Measurements from ENCODE around the gene VAX1.
"Not testable (repeated sequence)": the region's sequence is repeated elsewhere in the genome, so short reads cannot be mapped to it uniquely, and the experiment has no call there.

Gene VAX1

DNA sequence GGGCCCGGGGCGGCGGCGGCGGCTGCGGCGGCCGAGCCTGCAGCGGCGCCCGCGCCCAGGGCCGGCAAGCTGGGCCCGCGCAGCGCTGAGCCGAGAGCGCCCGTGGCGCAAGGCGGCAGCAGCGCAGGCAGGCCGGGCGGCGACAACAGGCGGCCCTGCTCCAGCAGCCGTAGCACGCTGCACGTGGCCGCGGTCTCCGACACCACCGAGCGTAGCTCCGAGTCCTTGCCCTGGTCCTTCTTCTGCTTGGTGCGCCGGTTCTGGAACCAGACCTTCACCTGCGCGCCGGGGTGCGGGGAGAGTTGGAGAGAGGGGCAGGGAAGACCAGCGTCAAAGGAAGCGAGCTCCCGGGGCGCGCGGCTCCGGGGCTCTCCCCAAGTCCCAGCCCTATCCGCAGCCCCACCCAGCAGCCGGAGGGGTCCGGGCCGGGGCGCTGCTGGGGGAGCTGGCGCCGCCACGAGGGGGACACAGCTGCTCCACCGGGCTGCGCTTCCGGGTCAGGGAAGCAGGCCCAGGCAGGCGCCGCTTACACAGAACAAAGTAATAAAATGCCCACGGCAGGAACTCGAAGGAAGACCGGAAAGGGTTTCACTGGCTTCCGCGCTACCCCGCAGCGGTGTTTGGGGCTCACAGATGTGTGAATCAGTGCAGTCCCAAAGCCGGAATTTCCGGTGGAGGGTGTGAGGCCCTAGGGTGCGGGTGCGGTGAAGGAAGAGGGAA is 3.6 kb downstream of the VAX1 start:
- no peak for DNase-seq

DNA sequence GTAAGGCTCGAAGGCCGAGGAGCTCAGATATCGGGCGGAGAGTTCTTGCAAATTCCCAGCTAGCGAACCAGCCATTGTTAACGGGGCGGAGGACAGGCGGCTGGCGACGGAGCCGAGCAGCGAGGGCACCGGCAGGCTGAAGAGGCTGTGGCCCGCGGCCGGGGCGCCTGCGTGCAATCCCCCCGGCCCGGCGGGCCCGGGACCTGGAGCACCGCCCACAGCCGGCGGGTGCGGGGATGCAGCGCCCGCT is 4.1 kb downstream of the VAX1 start:
- no peak for DNase-seq

DNA sequence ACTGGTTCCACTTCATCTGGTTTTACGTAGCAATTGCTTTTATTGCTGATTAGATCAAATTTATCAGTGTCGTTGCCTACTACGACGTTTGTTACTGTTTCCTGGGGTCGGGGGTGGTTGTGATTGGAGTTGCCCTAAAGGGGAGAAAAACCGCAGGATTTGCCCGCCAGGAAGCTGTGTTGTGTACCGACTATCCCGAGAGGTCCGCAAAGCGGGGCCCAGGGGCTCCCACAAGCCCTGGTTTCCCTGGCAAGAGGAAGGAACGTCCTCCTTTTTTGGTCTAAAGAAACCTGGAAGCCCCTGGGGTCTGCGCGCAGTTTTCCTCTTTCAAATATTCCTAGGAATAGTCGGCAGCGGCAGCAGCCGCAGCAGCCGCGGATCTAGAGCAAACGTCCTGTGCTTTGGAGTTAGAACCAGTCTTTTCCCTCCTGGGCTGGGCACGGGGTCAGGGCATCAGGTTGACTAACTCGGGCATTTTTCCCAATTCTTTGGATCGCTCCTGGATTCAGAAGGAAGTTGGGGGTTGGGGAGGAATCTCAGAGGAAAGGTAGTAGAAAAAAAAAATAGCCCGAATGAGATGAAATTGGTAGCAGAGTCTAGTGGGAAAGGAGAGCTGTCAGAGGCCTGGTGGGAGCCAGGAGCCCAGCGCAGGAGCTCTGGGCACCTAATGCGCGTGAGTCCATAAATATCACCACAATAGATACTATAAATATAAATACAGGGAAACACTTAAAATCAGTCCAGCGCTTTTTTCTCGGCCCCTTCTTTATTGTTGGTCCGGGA is 4.6 kb downstream of the VAX1 start:
- no peak for DNase-seq

DNA sequence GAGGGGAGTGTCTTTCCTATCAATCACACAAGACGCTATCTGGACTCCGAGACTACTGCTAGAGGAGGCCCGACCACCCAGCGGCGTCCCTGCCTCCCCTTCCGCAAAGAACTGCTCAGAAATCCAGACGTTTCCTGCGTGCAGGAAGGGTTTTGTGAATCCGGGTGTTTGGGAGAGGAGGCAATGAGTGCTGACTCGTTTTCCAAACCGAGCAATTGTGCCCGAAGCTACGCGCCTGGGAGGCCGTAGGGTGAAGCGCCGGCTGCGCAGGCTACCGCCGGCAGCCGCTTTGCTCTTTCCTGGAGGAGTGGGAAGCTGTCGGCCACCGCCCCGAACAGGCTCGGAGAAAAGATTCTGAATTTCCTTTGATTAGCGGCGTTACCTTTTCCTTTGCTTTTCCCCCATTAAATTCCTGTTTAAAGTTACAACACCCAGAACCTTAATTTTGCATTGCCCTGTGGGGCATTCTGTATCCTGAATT is 5.3 kb downstream of the VAX1 start:
- no peak for DNase-seq

DNA sequence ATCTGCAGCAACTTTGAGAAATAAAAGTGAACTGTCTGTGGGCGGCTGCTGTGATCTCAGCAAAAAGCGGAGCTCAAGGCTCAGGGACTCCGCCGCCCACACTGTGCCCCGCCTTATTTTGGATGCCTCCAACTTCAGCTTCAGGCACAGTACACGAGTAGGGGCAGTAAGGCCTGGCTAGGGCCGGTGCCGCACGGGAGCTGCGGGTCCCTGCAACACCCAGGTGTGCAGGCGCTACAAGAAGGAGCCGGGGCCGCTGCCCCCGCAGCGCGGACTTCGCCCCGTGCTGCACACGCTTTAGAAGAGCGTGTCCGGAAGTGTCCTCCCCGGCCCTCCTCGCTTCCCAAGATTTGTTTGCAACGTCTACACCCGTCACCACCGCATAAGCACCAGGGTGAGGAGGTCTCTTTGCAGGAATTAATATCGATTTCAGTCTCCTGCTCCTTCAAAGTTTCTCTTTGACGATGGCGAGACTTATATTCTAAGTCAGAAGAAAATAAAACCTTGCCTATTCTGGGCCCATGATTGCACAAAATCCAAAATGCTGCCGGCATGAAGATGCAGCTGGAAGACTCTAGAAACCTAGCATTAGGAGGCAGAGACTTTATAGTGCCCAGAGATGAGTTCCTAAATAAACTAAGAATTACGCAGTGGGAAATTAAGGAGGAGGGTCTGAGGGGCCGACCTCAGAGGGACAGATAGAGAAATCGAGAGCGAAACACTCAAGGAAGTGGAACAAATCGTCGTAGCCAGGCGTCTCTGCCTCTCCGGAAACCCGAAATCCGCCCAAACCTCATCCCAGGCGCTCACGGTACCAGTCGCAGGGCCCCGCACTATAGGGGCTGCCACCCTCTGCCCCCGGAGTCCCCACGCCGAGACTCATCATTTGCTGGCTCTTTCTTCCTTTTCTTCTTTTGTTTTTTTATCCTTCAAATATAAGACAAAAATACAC is 6.4 kb downstream of the VAX1 start:
- no peak for DNase-seq

DNA sequence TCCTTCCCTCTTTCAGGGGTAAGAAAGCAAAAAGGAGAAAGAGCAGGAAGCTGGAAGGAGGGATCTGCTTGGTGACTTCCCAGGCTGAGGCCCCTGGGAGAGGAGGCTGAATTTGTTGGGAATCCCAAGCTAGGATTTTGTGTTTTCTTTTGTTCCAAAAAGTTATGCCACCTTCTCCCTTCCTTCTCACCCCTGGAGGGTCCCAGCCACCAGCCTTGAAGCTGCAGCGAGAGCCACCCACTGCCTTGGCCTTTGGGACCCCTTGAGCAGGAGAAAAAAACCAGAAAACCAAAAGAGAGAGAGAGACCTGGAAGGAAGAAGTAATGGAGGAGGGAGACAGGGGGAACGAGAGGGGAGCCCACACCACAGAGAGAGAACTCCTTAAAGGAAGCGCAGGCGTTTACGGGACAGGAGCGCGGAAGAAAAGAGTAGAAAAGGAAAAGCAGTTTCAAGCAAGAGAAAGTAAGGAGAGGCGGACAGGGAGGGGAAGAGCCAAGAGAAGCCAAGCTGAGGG is 7.2 kb downstream of the VAX1 start:
- no peak for DNase-seq

DNA sequence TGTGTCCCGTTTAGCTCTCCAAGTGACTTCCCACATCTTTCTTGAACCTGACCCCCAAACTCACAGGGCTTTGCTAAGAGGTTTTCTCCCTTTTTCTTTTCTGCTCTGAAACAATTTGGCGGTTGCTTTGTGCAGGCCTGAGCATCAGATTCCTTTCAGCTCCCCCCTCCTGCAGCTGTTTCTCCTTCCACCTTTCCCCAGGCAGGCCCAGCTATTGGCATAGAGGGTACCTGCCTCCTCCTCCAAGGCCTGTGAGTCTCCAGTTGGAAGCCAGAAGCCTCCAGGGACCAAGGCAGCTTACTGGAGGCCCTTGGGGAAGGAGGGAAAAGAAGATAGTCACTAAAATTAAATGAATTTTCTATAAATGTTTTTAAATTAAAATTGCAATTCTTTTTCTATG is 7.7 kb downstream of the VAX1 start:
- DNase-seq = no peak

DNA sequence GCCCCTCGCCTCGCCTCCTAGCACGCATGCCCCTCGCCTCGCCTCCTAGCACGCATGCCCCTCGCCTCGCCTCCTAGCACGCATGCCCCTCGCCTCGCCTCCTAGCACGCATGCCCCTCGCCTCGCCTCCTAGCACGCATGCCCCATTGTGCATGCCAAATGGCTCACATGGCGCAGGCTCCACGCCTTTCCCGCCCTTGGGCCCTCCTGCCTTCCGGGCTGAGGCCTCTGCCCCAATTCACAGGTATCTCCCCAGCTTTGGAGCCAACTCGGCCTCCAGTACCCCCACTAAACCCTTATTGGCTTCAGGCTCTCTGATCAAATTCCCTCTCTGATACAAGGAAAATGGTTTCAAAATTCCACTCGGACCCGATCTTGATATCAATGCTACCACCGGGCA is 11.4 kb downstream of the VAX1 start:
- not testable (repeated sequence) for DNase-seq

DNA sequence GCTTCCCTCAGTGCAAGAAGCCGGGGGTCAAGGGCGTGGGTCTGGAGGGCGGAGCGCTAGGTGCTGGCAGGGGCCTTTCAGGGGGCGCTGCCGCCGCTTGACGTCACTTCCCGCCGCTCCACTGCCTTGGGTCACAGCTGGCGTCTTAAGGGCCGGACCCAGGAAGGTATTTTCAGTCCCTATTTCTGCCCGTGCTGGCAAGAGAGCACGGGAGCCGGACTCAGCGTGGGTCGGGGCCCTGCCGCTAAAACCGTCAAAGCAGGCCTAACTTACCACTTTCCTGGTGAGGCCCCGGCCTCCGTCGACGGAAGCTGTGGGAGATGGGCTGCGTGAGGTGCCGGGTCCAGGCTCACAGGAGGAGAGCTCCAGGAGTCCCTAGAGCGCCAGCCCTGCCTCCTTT is 12.0 kb downstream of the VAX1 start:
- no peak for DNase-seq

DNA sequence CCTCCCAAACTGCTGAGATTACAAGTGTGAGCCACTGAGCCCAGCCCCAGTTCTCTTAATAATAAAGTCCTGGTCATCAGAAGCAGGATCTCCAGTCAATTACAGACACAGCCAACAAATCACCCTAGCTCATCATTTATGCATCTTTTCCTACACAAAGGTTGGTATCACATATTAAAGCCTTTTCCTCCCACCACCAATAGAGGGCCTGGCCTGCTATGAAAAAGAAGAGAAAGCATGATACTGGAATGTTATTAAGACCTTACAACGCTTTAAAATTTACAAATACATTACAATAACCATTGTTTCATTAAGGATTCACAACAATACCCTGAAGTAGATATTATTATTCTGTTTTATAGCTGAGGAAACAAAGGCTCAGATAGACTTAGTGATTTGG is 25.9 kb downstream of the VAX1 start:
- DNase-seq = no peak

DNA sequence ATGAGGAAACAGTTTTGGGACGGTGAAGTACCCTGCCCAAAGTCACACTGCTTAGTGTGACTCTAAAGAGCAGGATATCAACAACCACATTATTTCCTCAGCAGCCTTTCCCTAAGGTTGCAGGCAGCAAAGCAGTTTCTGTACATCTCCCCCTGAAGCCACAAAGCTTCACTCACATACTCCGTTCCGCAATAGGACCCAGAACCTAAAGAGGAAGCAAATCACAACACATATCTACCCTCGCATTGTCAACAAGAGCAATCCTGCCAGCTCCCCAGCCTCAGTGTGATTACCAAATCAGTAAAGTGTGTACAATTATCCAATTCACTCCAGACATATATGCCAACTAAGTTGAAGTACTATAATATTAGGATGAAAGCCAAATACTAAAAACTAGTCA is 30.8 kb downstream of the VAX1 start:
- no peak for DNase-seq

DNA sequence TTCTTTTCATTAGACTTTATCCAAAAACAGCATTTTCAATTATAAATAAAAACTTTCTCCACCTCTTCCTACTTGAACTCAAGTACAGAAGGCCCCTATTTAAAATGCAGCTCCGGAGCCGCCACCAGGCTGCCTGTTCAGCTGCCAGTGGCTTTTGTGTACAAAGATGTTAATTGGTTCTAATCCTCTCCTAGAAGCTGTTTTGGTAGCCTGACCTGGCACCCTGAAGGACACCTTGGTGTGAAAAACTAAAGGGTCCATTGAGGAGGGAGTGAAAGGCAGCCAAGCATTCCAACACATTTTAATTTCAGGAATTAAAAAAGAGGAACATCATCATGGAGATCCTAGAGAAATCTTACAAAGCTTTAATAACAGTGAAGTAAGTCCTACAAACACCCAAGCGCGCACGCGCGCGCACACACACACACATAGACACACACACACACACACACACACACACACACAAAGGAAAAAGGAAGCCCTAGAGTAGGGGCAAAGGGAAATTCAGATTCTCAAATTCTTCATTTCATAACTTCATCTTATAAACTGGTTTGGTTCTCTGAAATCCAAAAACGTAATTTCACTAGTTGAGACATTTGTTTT is 41.4 kb downstream of the VAX1 start:
- DNase-seq = no peak

DNA sequence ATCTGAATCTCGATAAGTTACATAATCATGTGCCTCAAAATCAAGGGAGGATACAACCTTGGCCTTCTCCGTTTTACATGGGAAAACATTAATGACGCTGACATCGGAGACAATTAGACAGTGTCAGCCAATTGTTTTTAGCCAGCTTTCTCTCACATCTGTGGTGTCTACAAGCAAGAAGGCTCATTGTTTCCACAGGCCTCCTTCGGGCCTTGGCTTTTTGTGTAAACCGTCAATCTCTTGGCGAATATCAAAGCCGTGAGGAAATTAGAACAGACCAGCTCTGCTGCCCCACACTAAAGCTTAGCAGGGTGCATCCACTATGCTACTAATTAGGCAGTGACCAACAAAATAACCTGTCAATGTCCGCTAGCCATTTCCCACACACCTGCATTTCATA is 43.2 kb downstream of the VAX1 start:
- no peak for DNase-seq

DNA sequence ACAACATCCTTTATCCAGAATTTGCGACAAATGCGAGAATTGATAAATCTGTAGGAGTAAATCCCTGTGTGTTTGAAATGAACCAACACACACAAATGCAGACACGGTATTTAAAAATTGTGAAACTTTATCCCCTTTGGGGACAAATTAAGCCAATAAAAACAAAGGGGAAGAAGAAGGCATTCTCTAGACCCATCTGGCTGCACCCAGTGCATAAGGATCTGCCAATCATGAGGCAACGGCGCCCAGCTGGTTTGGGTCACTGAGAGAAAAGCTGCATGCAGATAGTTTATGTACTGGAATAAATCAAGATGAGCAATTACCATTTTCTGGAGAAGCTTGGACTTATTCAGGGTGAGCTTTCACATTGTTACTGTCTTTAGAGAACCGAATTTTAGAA is 45.7 kb downstream of the VAX1 start:
- no peak for DNase-seq

DNA sequence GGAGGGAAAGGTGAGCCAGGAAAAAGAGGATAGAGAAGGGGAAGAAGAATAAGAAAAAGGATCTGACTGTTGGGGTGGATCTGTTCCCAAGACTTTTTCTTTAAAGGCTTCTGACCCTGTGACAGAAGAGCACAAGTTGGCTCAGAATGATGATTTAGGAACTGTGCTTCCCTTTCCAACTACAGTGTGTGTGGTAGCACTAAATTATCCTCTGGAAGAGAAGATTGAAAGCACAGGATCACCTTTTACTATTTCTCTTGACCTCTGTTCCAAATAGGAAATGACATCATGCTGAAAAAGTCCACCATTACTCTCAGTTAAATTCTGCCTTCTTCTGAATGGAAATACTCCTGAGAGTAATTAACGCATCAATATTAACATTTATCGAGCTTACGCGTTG is 47.2 kb downstream of the VAX1 start:
- DNase-seq = no peak

DNA sequence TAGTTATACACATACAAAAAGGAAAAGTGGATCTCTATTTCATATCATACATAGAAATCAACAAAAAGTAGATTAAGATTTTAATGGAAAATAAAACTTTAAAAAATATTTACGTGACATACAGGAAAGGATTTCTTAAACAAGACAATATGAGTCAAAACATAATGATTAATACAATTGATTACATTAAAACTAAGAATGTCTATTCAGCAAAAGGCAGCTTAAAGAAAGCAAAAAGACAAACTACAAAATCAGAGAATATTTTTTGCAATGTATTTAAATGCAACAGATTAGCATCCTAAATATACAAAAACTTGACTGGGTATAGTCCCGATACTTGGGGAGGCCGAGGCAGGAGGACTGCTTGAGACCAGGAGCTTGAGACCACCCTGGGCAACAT is 50.5 kb downstream of the VAX1 start:
- no peak for DNase-seq

DNA sequence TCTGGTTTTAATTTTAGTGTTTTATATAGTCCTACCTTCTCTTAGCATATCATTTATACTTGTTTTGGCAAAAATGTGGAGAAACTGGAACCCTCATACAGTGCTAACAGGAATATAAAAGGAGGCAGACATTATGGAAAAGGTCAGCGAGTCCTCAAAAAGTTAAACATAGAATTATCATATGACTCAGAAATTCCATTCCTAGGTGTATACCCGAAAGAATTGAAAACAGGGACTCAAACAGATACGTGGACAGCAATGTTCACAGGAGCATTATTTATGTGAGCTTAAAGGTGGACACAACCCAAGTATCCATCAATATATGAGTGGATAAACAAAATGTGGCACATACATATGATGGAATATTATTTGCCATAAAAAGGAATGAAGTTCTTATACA is 51.5 kb downstream of the VAX1 start:
- no peak for DNase-seq

DNA sequence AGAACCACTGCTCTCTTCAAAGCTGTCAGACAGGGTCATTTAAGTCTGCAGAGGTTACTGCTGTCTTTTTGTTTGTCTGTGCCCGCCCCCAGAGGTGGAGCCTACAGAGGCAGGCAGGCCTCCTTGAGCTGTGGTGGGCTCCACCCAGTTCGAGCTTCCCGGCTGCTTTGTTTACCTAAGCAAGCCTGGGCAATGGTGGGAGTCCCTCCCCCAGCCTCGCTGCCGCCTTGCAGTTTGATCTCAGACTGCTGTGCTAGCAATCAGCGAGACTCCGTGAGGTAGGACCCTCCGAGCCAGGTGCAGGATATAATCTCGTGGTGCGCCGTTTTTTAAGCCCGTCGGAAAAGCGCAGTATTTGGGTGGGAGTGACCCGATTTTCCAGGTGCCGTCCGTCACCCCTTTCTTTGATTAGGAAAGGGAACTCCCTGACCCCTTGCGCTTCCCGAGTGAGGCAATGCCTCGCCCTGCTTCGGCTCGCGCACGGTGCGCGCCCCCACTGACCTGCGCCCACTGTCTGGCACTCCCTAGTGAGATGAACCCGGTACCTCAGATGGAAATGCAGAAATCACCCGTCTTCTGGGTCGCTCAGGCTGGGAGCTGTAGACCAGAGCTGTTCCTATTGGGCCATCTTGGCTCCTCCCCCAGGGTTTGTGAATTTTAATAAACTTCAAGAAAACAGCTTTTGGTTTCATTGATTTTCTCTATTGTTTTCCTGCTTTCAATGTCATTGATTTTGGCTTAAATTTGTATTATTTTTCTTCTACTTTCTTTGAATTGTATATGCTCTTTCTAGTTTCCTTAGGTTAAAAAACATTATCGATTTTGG is 53.4 kb downstream of the VAX1 start:
- DNase-seq = not testable (repeated sequence)
